CD8-positive, alpha-beta memory T cell (primary cell): ENCODE data around the gene WFDC9. TPM values are rescaled to one million over a fixed set of nuclear protein-coding genes. Genes with fewer than 3 reads are reported as not detected.
"Not testable (repeated sequence)": the region's sequence is repeated elsewhere in the genome, so short reads cannot be mapped to it uniquely, and the experiment has no call there.

ENCODE experiments used
- CTCF ChIA-PET: fragments of 350-600 bp; sonication (Branson Sonifier 250); formaldehyde crosslinking; loops from one replicate; lab custom pipeline; 2021; ENCODE audit warnings: antibody characterized with exemption; lab: Charles Lee
- POLR2A ChIA-PET: fragments of 350-600 bp; sonication (Branson Sonifier 250); formaldehyde crosslinking; loops from one replicate; lab custom pipeline; 2021; ENCODE audit warnings: antibody characterized with exemption; lab: Charles Lee
- DNase-seq, 5 donors: peaks; one replicate each; pipeline versions ENCODE4 v3.0.0 to v3.0.0-alpha.2; 2020 to 2022; ENCODE audit warnings: mixed read lengths in 1 of 5
- H3K27ac ChIP-seq: one replicate; pipeline ENCODE4 v1.7.0; 2013; ENCODE audit warnings: low read depth, mild to moderate bottlenecking, low read length, moderate library complexity
- H3K27me3 ChIP-seq: 2 replicates; pipeline ENCODE4 v1.7.0; 2013; ENCODE audit warnings: low read length, mild to moderate bottlenecking; ENCODE audit not compliant: insufficient read depth, poor library complexity, severe bottlenecking
- H3K36me3 ChIP-seq: 2 replicates; pipeline ENCODE4 v1.7.0; 2013; ENCODE audit warnings: mild to moderate bottlenecking, low read length, moderate library complexity; ENCODE audit not compliant: insufficient read depth
- H3K4me1 ChIP-seq: 2 replicates; pipeline ENCODE4 v1.7.0; 2013; ENCODE audit warnings: mild to moderate bottlenecking, low read length, moderate library complexity; ENCODE audit not compliant: insufficient read depth
- H3K4me3 ChIP-seq: 2 replicates; pipeline ENCODE4 v1.7.0; 2013; ENCODE audit warnings: mild to moderate bottlenecking, low read length
- H3K9me3 ChIP-seq: 2 replicates; pipeline ENCODE4 v1.7.0; 2013; ENCODE audit warnings: mild to moderate bottlenecking, low read length
- H3K27ac Mint-ChIP-seq, 8 donors: one replicate each; pipeline ENCODE4 v1.8.0; 2020 to 2021; ENCODE audit warnings: mixed read lengths in 8 of 8, mild to moderate bottlenecking in 6 of 8, inconsistent platforms in 3 of 8, moderate library complexity in 3 of 8
- H3K27me3 Mint-ChIP-seq, 2 donors: one replicate each; pipeline ENCODE4 v1.8.0; 2020 to 2021; ENCODE audit warnings: mixed read lengths in 2 of 2, mild to moderate bottlenecking in 1 of 2, moderate library complexity in 1 of 2
- H3K36me3 Mint-ChIP-seq, 3 donors: one replicate each; pipeline ENCODE4 v1.8.0; 2020 to 2021; ENCODE audit warnings: mixed read lengths in 3 of 3, inconsistent platforms in 1 of 3, mild to moderate bottlenecking in 1 of 3
- H3K4me1 Mint-ChIP-seq, 3 donors: one replicate each; pipeline ENCODE4 v1.8.0; 2020 to 2021; ENCODE audit warnings: mixed read lengths in 3 of 3, inconsistent platforms in 1 of 3, mild to moderate bottlenecking in 1 of 3
- H3K4me3 Mint-ChIP-seq, 7 donors: one replicate each; pipeline ENCODE4 v1.8.0; 2020 to 2021; ENCODE audit warnings: mixed read lengths in 7 of 7, mild to moderate bottlenecking in 6 of 7, moderate library complexity in 4 of 7, inconsistent platforms in 2 of 7
- H3K9me3 Mint-ChIP-seq, 5 donors: one replicate each; pipeline ENCODE4 v1.8.0; 2020 to 2022; ENCODE audit warnings: mixed read lengths in 5 of 5, mild to moderate bottlenecking in 3 of 5, moderate library complexity in 2 of 5, inconsistent platforms in 1 of 5
- polyA plus RNA-seq: library from polyadenylated mRNA; unstranded; fragments of 300-500 nt; fragmentation: Illumina TruSeq; gene quantifications from one replicate; pipeline ENCODE4 v1.2.3, GENCODE V29; 2021
- total RNA-seq, 2 experiments: library from RNA; stranded (reverse); gene quantifications; one replicate each; pipeline ENCODE4 v1.2.3, GENCODE V29; 2021

WFDC9 gene
- total and polyA plus RNA-seq, 3 experiments from 2014 or later, result not detected

- Histone ChIP-seq H3K9me3 (no peaks in the 10 kb centered on the region), H3K4me3 (no peak overlapping the region), H3K36me3 (no peaks in the 10 kb centered on the region), H3K27me3 (no peaks in the 10 kb centered on the region), H3K4me1 (no peaks in the 10 kb centered on the region), H3K27ac (no peak overlapping the region)
- Mint-ChIP-seq H3K27ac (no peak overlapping the region), H3K4me1 (no peaks in the 10 kb centered on the region), H3K4me3 (no peak overlapping the region), H3K36me3 (no peaks in the 10 kb centered on the region), H3K9me3 (no peaks in the 10 kb centered on the region), H3K27me3 (peaks cover 6 to 29% of the 10 kb centered on the region in 2 donors)
- DNase-seq, result no peak
- POLR2A ChIA-PET, result no interaction called here
- CTCF ChIA-PET, result no interaction called here
These were observed 55.2 kb downstream of the WFDC9 start for GRCh38 chr20:45575931-45576330.

- CTCF ChIA-PET, result not testable (repeated sequence)
These were observed 61.4 kb downstream of the WFDC9 start for GRCh38 chr20:45569650-45570049.

GRCh38 chr20:45564760-45565276 lies 66.3 kb downstream of the WFDC9 start:
- Histone ChIP-seq H3K36me3 (no peaks in the 10 kb centered on the region), H3K4me3 (no peak overlapping the region), H3K27me3 (no peaks in the 10 kb centered on the region), H3K9me3 (no peaks in the 10 kb centered on the region), H3K27ac (no peak overlapping the region), H3K4me1 (no peaks in the 10 kb centered on the region)
- Mint-ChIP-seq H3K36me3 (no peaks in the 10 kb centered on the region), H3K9me3 (peaks cover 0 to 3% (median 0%) of the 10 kb centered on the region in 5 donors), H3K4me3 (no peak overlapping the region), H3K4me1 (no peaks in the 10 kb centered on the region), H3K27me3 (peaks cover 26 to 47% of the 10 kb centered on the region in 2 donors), H3K27ac (no peak overlapping the region)
- CTCF ChIA-PET, result no interaction called here
- DNase-seq, result no peak
- POLR2A ChIA-PET, result no interaction called here

More at GRCh38 chr20:45569650-45570049, 61.4 kb downstream of the WFDC9 start:
- POLR2A ChIA-PET, H3K36me3 ChIP-seq, H3K4me1 Mint-ChIP-seq, H3K9me3 ChIP-seq, H3K27me3 ChIP-seq, H3K4me3 Mint-ChIP-seq, H3K4me1 ChIP-seq, H3K27ac ChIP-seq, H3K9me3 Mint-ChIP-seq, H3K27ac Mint-ChIP-seq, H3K4me3 ChIP-seq, DNase-seq, H3K36me3 Mint-ChIP-seq: not testable (repeated sequence)
- H3K27me3 Mint-ChIP-seq, result peaks cover 5 to 19% of the 10 kb centered on the region in 2 donors

Other genes with a start within 250 kb of the WFDC9 start
- gene DBNDD2, start 223.0 kb downstream of the WFDC9 start, total RNA-seq, result 10 to 100 TPM; 11.3 to 12.6 TPM
- 15.2 TPM for gene DBNDD2, start 223.0 kb downstream of the WFDC9 start, polyA plus RNA-seq
- gene PIGT, start 215.1 kb downstream of the WFDC9 start, total RNA-seq, result 10 to 100 TPM; 76.3 to 76.4 TPM
- gene PIGT, start 215.1 kb downstream of the WFDC9 start, polyA plus RNA-seq, result 96.4 TPM
- under 1 TPM in 1 of 2 experiments, not detected in 1; 0.55 TPM for gene WFDC2, start 161.5 kb downstream of the WFDC9 start, total RNA-seq
- not detected for gene WFDC2, start 161.5 kb downstream of the WFDC9 start, polyA plus RNA-seq
- not detected for gene SPINT3, start 115.7 kb downstream of the WFDC9 start, total RNA-seq
- gene SPINT3, start 115.7 kb downstream of the WFDC9 start, polyA plus RNA-seq, result not detected
- not detected for gene WFDC6, start 91.8 kb downstream of the WFDC9 start, total RNA-seq
- gene WFDC6, start 91.8 kb downstream of the WFDC9 start, polyA plus RNA-seq, result not detected
- gene EPPIN, start 83.9 kb downstream of the WFDC9 start, total RNA-seq, result not detected
- not detected for gene EPPIN, start 83.9 kb downstream of the WFDC9 start, polyA plus RNA-seq
- not detected for gene WFDC8, start 52.0 kb downstream of the WFDC9 start, total RNA-seq
- not detected for gene WFDC8, start 52.0 kb downstream of the WFDC9 start, polyA plus RNA-seq
- not detected for gene WFDC10A, start 1.5 kb downstream of the WFDC9 start, total RNA-seq
- gene WFDC10A, start 1.5 kb downstream of the WFDC9 start, polyA plus RNA-seq, result not detected
- not detected for gene WFDC11, start 39.0 kb upstream of the WFDC9 start, total RNA-seq
- not detected for gene WFDC11, start 39.0 kb upstream of the WFDC9 start, polyA plus RNA-seq
- gene WFDC13, start 70.8 kb upstream of the WFDC9 start, total RNA-seq, result not detected
- gene WFDC13, start 70.8 kb upstream of the WFDC9 start, polyA plus RNA-seq, result not detected
- not detected for gene WFDC10B, start 73.7 kb upstream of the WFDC9 start, total RNA-seq
- not detected for gene WFDC10B, start 73.7 kb upstream of the WFDC9 start, polyA plus RNA-seq
- gene SPINT4, start 91.1 kb upstream of the WFDC9 start, total RNA-seq, result not detected
- gene SPINT4, start 91.1 kb upstream of the WFDC9 start, polyA plus RNA-seq, result not detected
- not detected for gene WFDC3, start 160.6 kb upstream of the WFDC9 start, total RNA-seq
- gene WFDC3, start 160.6 kb upstream of the WFDC9 start, polyA plus RNA-seq, result not detected
- gene DNTTIP1, start 160.7 kb upstream of the WFDC9 start, total RNA-seq, result 10 to 100 TPM; 33.4 to 37.1 TPM
- 26.8 TPM for gene DNTTIP1, start 160.7 kb upstream of the WFDC9 start, polyA plus RNA-seq
- gene UBE2C, start 181.4 kb upstream of the WFDC9 start, total RNA-seq, result 100 to 1,000 TPM; 124 to 130 TPM
- gene UBE2C, start 181.4 kb upstream of the WFDC9 start, polyA plus RNA-seq, result not detected
- gene TNNC2, start 196.0 kb upstream of the WFDC9 start, total RNA-seq, result not detected
- 0.36 TPM for gene TNNC2, start 196.0 kb upstream of the WFDC9 start, polyA plus RNA-seq
- gene SNX21, start 202.5 kb upstream of the WFDC9 start, total RNA-seq, result 1 to 10 TPM; 1.2 to 1.3 TPM
- 3.4 TPM for gene SNX21, start 202.5 kb upstream of the WFDC9 start, polyA plus RNA-seq
- 10 to 100 TPM; 27.1 to 27.3 TPM for gene ACOT8, start 226.1 kb upstream of the WFDC9 start, total RNA-seq
- gene ACOT8, start 226.1 kb upstream of the WFDC9 start, polyA plus RNA-seq, result 41.0 TPM
- gene ZSWIM3, start 226.3 kb upstream of the WFDC9 start, total RNA-seq, result 1 to 10 TPM; 5.9 to 6.5 TPM
- 2.0 TPM for gene ZSWIM3, start 226.3 kb upstream of the WFDC9 start, polyA plus RNA-seq
- gene ZSWIM1, start 249.9 kb upstream of the WFDC9 start, total RNA-seq, result 10 to 100 TPM; 12.3 TPM
- gene ZSWIM1, start 249.9 kb upstream of the WFDC9 start, polyA plus RNA-seq, result 2.1 TPM